Fibroblast of peridontal ligament (primary cell): ENCODE results near the gene CGAS.
A peak's percentile ranks its signal among the peaks of the same experiment; 100 is the strongest.
"Not testable (repeated sequence)": the region's sequence is repeated elsewhere in the genome, so short reads cannot be mapped to it uniquely, and the experiment has no call there.

Experiments
- DNase-seq: peaks from one replicate; pipeline ENCODE4 v3.0.0-alpha.2; 2010; ENCODE audit errors: extremely low read depth

The CGAS gene

GRCh38 chr6:73395875-73396274, 56.2 kb downstream of the CGAS start:
- DNase-seq = no peak

- peak; percentile 44 for DNase-seq
Observed at GRCh38 chr6:73394577-73395354, 57.3 kb downstream of the CGAS start, which contains the start of gene DDX43. TSS of gene DDX43 (plus strand) at chr6:73394828. CDS start at chr6:73394906, 78 bp downstream.

- DNase-seq = no peak
Observed at GRCh38 chr6:73393278-73393677, 58.8 kb downstream of the CGAS start.

GRCh38 chr6:73392188-73392587, 59.9 kb downstream of the CGAS start:
- DNase-seq = not testable (repeated sequence)

- DNase-seq = no peak
Observed at GRCh38 chr6:73391675-73392074, 60.4 kb downstream of the CGAS start.

- DNase-seq = no peak
Observed at GRCh38 chr6:73389854-73390253, 62.2 kb downstream of the CGAS start.

- DNase-seq = peak; percentile 60
Observed at GRCh38 chr6:73388800-73389512, 63.1 kb downstream of the CGAS start.

GRCh38 chr6:73388433-73388799, 63.7 kb downstream of the CGAS start:
- DNase-seq = no peak

GRCh38 chr6:73382462-73383113, 69.5 kb downstream of the CGAS start:
- DNase-seq = peak; percentile 10

- DNase-seq = not testable (repeated sequence)
Observed at GRCh38 chr6:73381531-73381930, 70.6 kb downstream of the CGAS start.

GRCh38 chr6:73377225-73377624, 74.9 kb downstream of the CGAS start:
- DNase-seq = no peak

GRCh38 chr6:73375216-73375615, 76.9 kb downstream of the CGAS start:
- DNase-seq = no peak
